Medulla oblongata (tissue), 1 donor: Measurements from ENCODE around the gene USHBP1.
A peak's percentile ranks its signal among the peaks of the same experiment; 100 is the strongest.

Experiments
- DNase-seq: peaks from one replicate; pipeline ENCODE4 v3.0.0-alpha.2; 2015; ENCODE audit errors: extremely low spot score

The USHBP1 gene

GRCh38 chr19:17263712-17264640 lies 569 bp downstream of the USHBP1 start:
- no peak for DNase-seq

- no peak for DNase-seq
Observed at GRCh38 chr19:17262557-17262956, 2.0 kb downstream of the USHBP1 start.

GRCh38 chr19:17260842-17261325 lies 3.7 kb downstream of the USHBP1 start:
- peak; percentile 67 for DNase-seq

- DNase-seq = no peak
Observed at GRCh38 chr19:17259934-17260333, 4.6 kb downstream of the USHBP1 start.

GRCh38 chr19:17259118-17259780 lies 5.3 kb downstream of the USHBP1 start:
- no peak for DNase-seq

- no peak for DNase-seq
Observed at GRCh38 chr19:17256130-17256529, 8.4 kb downstream of the USHBP1 start.

- no peak for DNase-seq
Observed at GRCh38 chr19:17255150-17255621, 9.4 kb downstream of the USHBP1 start.

GRCh38 chr19:17254636-17255035 lies 9.9 kb downstream of the USHBP1 start:
- DNase-seq = no peak

GRCh38 chr19:17249887-17250548 lies 14.5 kb downstream of the USHBP1 start:
- no peak for DNase-seq

- DNase-seq = no peak
Observed at GRCh38 chr19:17248011-17248776, 16.4 kb downstream of the USHBP1 start.

GRCh38 chr19:17246681-17247425 lies 17.7 kb downstream of the USHBP1 start:
- no peak for DNase-seq

GRCh38 chr19:17245535-17245984 lies 19.0 kb downstream of the USHBP1 start, which contains the start of gene NR2F6:
NR2F6 (minus strand) TSS chr19:17245919; CDS start chr19:17245220, 699 bp downstream.
- no peak for DNase-seq

GRCh38 chr19:17244618-17245534 lies 19.7 kb downstream of the USHBP1 start:
- DNase-seq = no peak

- DNase-seq = no peak
Observed at GRCh38 chr19:17243830-17244617, 20.5 kb downstream of the USHBP1 start.

- DNase-seq = no peak
Observed at GRCh38 chr19:17243211-17243829, 21.2 kb downstream of the USHBP1 start.

GRCh38 chr19:17242431-17243208 lies 21.9 kb downstream of the USHBP1 start:
- no peak for DNase-seq

GRCh38 chr19:17240826-17241399 lies 23.6 kb downstream of the USHBP1 start:
- no peak for DNase-seq
